Spleen (tissue), 11 donors: Measurements from ENCODE around the gene NSD2. TPM values are rescaled to one million over a fixed set of nuclear protein-coding genes. Genes with fewer than 3 reads are reported as not detected.

Source experiments
- DNase-seq: peaks from one replicate; pipeline ENCODE4 v3.0.0-alpha.2; 2020
- H3K27ac ChIP-seq, 8 donors: fragments of 200-600 bp; sonication (generic) in 7 of 8; 1 replicate in 4 of 8; 2 replicates in 4 of 8; pipeline versions ENCODE4 v1.5.0 to v1.8.0; 2016 to 2021; ENCODE audit warnings: inconsistent platforms in 4 of 8, mild to moderate bottlenecking in 4 of 8, moderate library complexity in 1 of 8
- H3K27me3 ChIP-seq, 7 donors: fragments of 200-600 bp; sonication (generic) in 6 of 7; replicated peaks in 1 of 7; 1 replicate in 4 of 7; 2 replicates in 3 of 7; pipeline versions ENCODE4 v1.5.0 to v1.8.0; 2016 to 2021; ENCODE audit warnings: inconsistent platforms in 3 of 7, mild to moderate bottlenecking in 1 of 7
- H3K36me3 ChIP-seq, 6 donors: fragments of 200-600 bp; sonication (generic) in 5 of 6; 1 replicate in 4 of 6; 2 replicates in 2 of 6; pipeline versions ENCODE4 v1.5.0 to v1.8.0; 2016 to 2021; ENCODE audit warnings: inconsistent platforms in 2 of 6
- H3K4me1 ChIP-seq, 6 donors: fragments of 200-600 bp; sonication (generic) in 5 of 6; 1 replicate in 3 of 6; 2 replicates in 3 of 6; pipeline versions ENCODE4 v1.5.0 to v1.8.0; 2016 to 2021; ENCODE audit warnings: inconsistent platforms in 3 of 6
- H3K4me3 ChIP-seq, 8 donors: fragments of 200-600 bp; sonication (generic) in 7 of 8; 1 replicate in 4 of 8; 2 replicates in 4 of 8; pipeline versions ENCODE4 v1.5.0 to v1.8.0; 2016 to 2021; ENCODE audit warnings: inconsistent platforms in 4 of 8, mild to moderate bottlenecking in 4 of 8, moderate library complexity in 2 of 8
- H3K9me3 ChIP-seq, 8 donors: fragments of 200-600 bp; sonication (generic) in 7 of 8; 1 replicate in 4 of 8; 2 replicates in 4 of 8; pipeline versions ENCODE4 v1.5.0 to v1.8.0; 2016 to 2021; ENCODE audit warnings: inconsistent platforms in 4 of 8
- POLR2A ChIP-seq, 3 donors: fragments of 450-650 bp; IDR thresholded peaks; one replicate each; pipeline ENCODE4 v1.5.1; 2017; ENCODE audit warnings: antibody characterized with exemption in 3 of 3, mild to moderate bottlenecking in 1 of 3
- POLR2AphosphoS5 ChIP-seq, 3 donors: sonication (generic); formaldehyde crosslinking; IDR thresholded peaks; one replicate each; pipeline ENCODE4 v1.5.1; 2017; ENCODE audit warnings: antibody characterized with exemption in 3 of 3
- WGBS, 5 donors: extraction: QIAGEN DNeasy Blood & Tissue Kit in 3 of 5; methylation state at CpG; one replicate each; pipeline versions ENCODE4 v1.1.5 to v1.1.7; 2013 to 2018; 5-methylcytosine and 5-hydroxymethylcytosine counted together
- intact Hi-C: fragments of 100-400 bp; cut with DNase I; formaldehyde crosslinking; loops from one replicate; pipeline ENCODE4 v1.15.0; 2023; ENCODE audit warnings: low total_unique reads
- polyA plus RNA-seq, 3 donors: library from polyadenylated mRNA; stranded (reverse); fragments of 200-250 nt; gene quantifications; one replicate each; pipeline ENCODE4 v1.2.1, GENCODE V29; 2013
- total RNA-seq, 7 donors: library from RNA; depleted of rRNA in 3 of 7; stranded (reverse); fragments of >200 nt in 3 of 7; fragmentation: NEBNext Ultra II Directional in 4 of 7; extraction: Animal tissue kit (Norgen Biotek cat#: 25700) in 4 of 7; gene quantifications; one replicate each; pipeline versions ENCODE4 v1.1.0 to v1.2.1, GENCODE V29; 2016 to 2021
- TF ChIP-seq, protein P1 (sequence below), 11 experiments: fragments of 200-600 bp in 7 of 11; fragments of 450-650 bp in 4 of 11; sonication (generic) in 4 of 11; IDR thresholded peaks in 8 of 11; conservative IDR thresholded peaks in 3 of 11; 1 replicate in 7 of 11; 2 replicates in 4 of 11; pipeline versions ENCODE4 v1.4.0 to v1.8.0; 2016 to 2021; ENCODE audit warnings: antibody characterized with exemption in 11 of 11, inconsistent platforms in 4 of 11, mild to moderate bottlenecking in 1 of 11
- donor health status: healthy with polysubstance abuse.
- donor health status: DM: no; HTN: no; CAD: no; lungs with moderate emphysema.
- donor health status: DM: no; HTN: no; CAD: no.
- donor health status: Bipolar disorder and iron deficiency.
- donor health status: healthy.
- donor health status: DM: no; HTN: no; CAD: no.
- donor health status: DM: yes; HTN: yes; CAD: no.

The NSD2 gene
- total and polyA plus RNA-seq, 10 donors = 7.1 to 58.9 (median 47.8) TPM

DNA sequence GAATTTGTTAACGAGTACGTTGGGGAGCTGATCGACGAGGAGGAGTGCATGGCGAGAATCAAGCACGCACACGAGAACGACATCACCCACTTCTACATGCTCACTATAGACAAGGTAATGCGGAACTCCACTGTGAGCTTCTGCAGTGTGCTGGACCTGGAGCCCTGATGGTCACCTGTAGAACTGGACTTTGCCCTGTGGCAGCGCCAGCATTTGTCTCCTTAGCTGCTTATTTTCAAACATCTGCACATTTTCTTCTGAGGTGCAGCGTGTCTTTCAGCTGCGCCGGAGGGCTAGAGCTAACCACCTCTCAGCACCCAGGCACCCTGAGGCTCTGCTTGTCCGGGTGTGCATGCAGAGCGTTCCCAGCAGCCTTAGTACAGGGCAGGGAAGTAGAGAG is 89.8 kb downstream of the NSD2 start:
- peaks cover 0 to 100% (median 51%) of the 10 kb centered on the region in 6 donors for H3K36me3 ChIP-seq

DNA sequence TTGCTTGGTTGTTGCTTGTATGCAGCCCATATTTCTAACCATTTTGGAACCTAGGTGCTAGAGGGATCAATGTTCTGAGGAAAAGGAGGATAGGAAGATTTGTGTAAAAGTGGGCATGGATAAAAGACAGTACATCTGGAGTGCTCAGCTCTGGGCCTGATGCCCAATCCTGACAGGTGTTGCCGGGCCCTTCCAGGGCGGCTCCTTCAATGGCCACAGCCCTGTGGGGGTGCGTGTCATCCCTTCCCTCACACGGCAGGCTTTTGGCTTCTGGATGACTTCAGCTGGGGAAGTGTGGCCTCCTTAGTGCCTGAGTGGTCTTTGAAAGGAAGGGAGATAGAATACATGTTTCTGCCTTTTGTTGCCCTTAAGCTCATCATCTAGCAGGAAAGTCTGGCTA is 90.4 kb downstream of the NSD2 start:
- Histone ChIP-seq H3K9me3 (no peaks in the 10 kb centered on the region), H3K36me3 (peaks cover 0 to 100% (median 49%) of the 10 kb centered on the region in 6 donors), H3K27ac (no peak overlapping the region), H3K4me3 (no peak overlapping the region), H3K27me3 (no peaks in the 10 kb centered on the region), H3K4me1 (no peaks in the 10 kb centered on the region)
- TF ChIP-seq, protein P1, sequence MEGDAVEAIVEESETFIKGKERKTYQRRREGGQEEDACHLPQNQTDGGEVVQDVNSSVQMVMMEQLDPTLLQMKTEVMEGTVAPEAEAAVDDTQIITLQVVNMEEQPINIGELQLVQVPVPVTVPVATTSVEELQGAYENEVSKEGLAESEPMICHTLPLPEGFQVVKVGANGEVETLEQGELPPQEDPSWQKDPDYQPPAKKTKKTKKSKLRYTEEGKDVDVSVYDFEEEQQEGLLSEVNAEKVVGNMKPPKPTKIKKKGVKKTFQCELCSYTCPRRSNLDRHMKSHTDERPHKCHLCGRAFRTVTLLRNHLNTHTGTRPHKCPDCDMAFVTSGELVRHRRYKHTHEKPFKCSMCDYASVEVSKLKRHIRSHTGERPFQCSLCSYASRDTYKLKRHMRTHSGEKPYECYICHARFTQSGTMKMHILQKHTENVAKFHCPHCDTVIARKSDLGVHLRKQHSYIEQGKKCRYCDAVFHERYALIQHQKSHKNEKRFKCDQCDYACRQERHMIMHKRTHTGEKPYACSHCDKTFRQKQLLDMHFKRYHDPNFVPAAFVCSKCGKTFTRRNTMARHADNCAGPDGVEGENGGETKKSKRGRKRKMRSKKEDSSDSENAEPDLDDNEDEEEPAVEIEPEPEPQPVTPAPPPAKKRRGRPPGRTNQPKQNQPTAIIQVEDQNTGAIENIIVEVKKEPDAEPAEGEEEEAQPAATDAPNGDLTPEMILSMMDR (IDR thresholded peaks at IDR 0.05 in 8 of 11, conservative IDR thresholded peaks at IDR 0.05 in 3 of 11) = no peak
- TF ChIP-seq POLR2A (IDR thresholded peaks at IDR 0.05) (no peak), POLR2AphosphoS5 (IDR thresholded peaks at IDR 0.05) (no peak)
- DNase-seq = no peak
- intact Hi-C loops = no loop called here
- WGBS, 5 donors = 93 to 97% (median 94%) methylated on average over 4 of the region's 4 CpGs

More for the DNA sequence above, 89.8 kb downstream of the NSD2 start:
- TF ChIP-seq POLR2A (IDR thresholded peaks at IDR 0.05) = no peak
- no peak for TF ChIP-seq POLR2AphosphoS5 (IDR thresholded peaks at IDR 0.05)
- TF ChIP-seq, protein P1 (IDR thresholded peaks at IDR 0.05 in 8 of 11, conservative IDR thresholded peaks at IDR 0.05 in 3 of 11) = no peak
- Histone ChIP-seq H3K27me3 (no peaks in the 10 kb centered on the region), H3K9me3 (no peaks in the 10 kb centered on the region), H3K27ac (no peak overlapping the region), H3K4me1 (no peaks in the 10 kb centered on the region), H3K4me3 (no peak overlapping the region)
- 94 to 98% (median 97%) methylated on average over 15 of the region's 15 CpGs for WGBS, 5 donors
- DNase-seq = no peak
- intact Hi-C loops = no loop called here

DNA sequence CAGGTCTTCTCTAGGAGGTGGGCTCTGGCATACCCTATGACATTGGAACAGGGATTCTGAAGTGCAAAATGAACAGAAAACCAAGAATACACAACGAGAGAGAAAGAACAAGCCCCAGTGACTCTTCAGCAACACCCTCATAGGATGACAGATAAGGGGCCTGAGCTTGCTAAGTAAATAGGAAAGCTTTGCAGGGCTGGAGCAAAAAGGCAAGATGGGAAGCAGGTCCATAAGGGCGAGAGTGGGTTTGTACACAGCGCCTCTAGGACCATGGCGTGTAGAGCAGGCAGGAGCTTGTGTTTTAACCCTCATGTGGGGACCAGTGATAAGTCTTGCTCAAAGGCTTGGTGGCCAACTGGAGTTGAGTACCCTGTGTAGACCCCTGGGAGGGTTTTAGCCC is 91.8 kb downstream of the NSD2 start:
- no peaks in the 10 kb centered on the region for H3K27me3 ChIP-seq
- H3K4me1 ChIP-seq = no peaks in the 10 kb centered on the region
- H3K4me3 ChIP-seq = no peak overlapping the region
- H3K9me3 ChIP-seq = no peaks in the 10 kb centered on the region
- 92 to 98% (median 97%) methylated on average over 4 of the region's 4 CpGs for WGBS, 5 donors
- DNase-seq = no peak
- no peak overlapping the region for H3K27ac ChIP-seq
- H3K36me3 ChIP-seq = peaks cover 0 to 97% (median 43%) of the 10 kb centered on the region in 6 donors
- intact Hi-C loops = no loop called here
- TF ChIP-seq, protein P1 (IDR thresholded peaks at IDR 0.05 in 8 of 11, conservative IDR thresholded peaks at IDR 0.05 in 3 of 11) = no peak
- TF ChIP-seq POLR2AphosphoS5 (IDR thresholded peaks at IDR 0.05) (no peak), POLR2A (IDR thresholded peaks at IDR 0.05) (no peak)

DNA sequence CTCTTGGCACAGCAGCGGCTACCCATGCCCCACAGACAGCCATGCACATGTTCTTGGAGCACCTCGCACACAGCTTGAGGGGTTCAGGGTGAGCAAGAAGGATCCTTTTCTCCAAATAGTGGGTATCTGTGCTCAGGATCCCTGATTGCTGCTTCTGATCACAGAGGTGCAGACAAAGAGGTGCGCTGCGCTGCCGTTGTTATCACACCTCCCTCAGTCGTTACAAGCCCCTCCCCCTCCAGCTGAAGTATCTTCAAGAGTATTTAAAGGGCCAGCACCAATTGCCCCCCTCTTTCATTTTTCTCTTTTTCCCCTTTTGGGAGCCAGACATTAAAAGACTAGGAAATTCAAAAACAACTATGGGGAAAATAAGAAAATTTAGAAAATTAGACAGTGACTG is 93.2 kb downstream of the NSD2 start:
- Histone ChIP-seq H3K36me3 (peaks cover 0 to 97% (median 38%) of the 10 kb centered on the region in 6 donors), H3K4me1 (no peaks in the 10 kb centered on the region), H3K27ac (no peak overlapping the region), H3K4me3 (no peak overlapping the region), H3K27me3 (no peaks in the 10 kb centered on the region), H3K9me3 (no peaks in the 10 kb centered on the region)
- intact Hi-C loops = no loop called here
- TF ChIP-seq POLR2AphosphoS5 (IDR thresholded peaks at IDR 0.05) (no peak), POLR2A (IDR thresholded peaks at IDR 0.05) (no peak)
- TF ChIP-seq, protein P1 (IDR thresholded peaks at IDR 0.05 in 8 of 11, conservative IDR thresholded peaks at IDR 0.05 in 3 of 11) = no peak
- no peak for DNase-seq
- WGBS, 5 donors = 86 to 93% (median 89%) methylated on average over 6 of the region's 6 CpGs
